Activated gamma-delta T cell treated with anti-CD3 and anti-CD28 coated beads, Interleukin-2, amount 50 U/mL, for 16 hours (primary cell): ENCODE measurements around the gene CCDC102A.

Experiments used
- DNase-seq: peaks from one replicate; pipeline ENCODE4 v3.0.0-alpha.2; 2020; ENCODE audit warnings: low read depth

The CCDC102A gene

DNA sequence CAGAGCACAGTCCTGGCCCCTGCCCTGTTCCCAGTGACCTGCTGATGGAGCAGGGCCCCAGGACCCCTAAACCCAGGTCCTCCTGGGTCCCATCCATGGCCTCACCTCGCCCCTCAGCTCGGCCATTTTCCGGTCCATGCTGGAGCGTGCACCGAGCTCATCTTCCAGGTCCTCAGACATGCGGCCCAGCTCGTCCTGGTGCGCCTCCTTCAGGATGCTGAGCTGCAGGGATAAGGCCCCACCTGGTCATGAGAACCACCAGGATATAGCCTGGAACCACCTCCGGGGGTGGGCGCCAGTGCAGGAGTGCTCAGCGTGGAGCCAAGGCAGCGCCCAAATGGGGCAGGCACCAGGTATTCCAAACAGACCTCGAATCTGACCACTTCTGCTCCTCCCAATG lies 17.9 kb downstream of the CCDC102A start:
- DNase-seq, result no peak

DNA sequence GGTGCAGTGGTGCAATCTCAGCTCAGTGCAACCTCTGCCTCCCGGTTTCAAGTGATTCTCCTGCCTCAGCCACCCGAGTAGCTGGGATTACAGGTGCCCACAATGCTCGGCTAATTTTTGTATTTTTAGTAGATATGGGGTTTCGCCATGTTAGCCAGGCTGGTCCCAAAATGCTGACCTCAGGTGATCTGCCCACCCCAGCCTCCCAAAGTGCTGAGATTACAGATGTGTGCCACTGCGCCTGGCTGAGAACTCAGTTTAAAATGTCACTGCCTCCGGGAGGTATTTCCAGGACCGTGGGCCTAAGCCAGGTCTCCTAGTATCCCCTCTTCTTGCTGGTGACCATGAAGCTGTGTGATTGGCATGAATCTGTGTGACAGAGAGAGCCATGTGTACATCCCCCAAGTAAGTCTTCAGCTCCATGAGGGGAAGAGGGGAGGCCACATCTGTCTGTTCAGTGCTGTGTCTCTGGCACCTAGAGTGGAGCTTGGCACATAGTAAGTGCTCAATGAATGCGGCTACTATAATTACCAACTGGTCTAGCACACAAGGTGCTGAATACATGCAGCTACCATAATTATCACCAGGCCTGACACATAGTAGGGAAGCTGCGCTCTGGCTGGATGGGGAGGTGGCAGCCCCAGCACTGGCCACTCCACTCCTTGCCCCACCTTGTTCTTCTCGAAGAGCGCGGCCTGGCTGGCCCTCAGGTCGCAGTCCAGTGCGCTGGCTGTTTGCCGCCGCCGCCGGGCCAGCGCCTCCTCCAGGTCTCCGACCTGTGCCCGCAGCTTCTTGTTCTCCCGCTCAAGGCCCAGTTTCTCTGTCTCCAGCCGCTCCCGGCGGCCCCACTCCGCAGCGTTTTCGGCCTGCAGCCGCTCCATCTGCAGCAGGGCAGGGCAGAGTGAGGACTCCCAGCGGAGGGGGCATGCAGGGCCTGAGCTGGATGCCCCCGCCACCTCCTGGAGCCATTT lies 18.7 kb downstream of the CCDC102A start:
- no peak for DNase-seq

DNA sequence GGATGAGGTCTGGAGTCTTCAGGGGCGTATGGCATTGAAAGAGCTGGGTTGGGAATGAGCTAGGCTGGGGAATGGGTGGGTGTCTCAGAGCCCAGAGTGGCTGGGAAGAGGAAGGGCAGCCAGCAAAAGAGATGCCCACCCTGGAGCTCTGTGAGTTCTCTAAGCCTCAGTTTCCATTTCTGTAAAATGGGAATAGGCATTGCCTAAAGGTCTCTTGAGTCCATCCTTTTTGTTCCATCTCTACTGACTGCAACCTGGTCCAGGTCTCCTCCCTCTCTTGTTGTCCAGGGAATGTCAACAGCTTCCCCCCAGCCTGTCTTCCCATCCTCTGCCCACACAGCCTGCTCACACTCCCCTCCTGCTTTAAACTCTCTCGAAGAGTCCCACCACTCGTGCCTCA lies 19.6 kb downstream of the CCDC102A start:
- no peak for DNase-seq

DNA sequence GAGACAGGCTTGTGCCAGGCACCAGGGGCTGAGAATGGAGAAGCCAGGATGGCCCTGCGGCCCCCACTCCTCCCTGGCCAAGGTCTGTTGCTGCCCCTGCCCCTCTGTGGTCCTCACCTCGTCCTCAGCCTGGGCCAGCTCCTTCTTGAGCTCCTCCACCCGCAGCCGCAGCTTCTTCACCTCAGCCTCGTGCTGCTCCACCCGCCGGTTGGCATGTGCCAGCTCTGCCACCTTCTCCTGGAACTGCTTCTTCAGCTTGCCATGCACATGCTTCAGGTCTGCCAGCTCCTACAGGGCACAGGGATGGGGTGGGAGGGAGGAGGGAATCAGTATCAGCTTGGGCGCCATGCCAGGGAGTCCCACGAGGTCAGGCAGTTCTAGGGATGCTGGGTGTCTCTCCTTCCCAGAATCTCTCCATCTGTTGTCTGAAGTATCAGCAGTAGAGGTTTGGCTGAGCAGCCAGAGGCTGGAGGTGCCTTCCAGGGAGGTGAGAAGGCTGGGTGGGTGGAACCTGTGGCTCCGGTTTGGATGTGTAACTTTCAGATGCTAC lies 20.1 kb downstream of the CCDC102A start:
- DNase-seq, result no peak

DNA sequence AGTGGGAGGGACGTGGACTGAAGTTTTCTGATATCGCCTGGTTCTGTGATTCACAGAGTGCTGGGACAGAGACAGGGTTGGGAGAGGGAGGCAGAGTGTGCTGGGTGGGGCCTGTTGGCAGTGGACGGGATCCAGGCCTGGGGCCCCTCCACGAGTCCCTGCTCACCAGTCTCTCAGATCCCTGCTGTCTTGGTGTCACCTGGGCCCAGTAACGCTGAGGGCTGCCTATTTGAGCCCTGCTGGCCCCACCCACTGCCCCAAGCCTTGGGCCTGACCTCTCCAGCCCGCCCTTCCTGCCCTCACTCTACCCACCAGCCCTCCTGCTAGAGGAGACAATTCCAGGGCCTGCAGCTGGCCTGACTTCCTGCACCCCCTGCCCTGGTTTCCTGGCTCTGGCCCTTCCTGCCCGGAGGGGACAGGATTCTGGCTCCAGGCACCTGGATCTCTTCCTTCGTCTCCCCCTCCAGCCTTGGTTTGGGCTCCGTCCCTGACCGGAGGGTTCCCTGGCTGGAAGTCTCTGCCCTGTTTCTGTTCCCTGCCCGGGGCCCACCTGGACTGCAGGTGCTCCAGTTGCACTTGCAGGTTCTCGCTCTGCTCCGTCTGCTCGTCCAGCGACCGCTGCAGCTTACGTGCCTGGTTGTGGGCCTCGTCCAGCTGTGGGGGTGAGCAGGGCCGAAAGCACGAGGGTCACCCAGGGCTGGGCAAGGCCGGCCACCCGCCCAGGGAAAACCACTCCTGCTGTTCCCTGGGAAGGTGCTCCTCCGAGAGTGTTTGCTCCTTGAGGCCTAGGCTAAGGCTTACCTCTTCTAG lies 21.4 kb downstream of the CCDC102A start:
- DNase-seq, result no peak

DNA sequence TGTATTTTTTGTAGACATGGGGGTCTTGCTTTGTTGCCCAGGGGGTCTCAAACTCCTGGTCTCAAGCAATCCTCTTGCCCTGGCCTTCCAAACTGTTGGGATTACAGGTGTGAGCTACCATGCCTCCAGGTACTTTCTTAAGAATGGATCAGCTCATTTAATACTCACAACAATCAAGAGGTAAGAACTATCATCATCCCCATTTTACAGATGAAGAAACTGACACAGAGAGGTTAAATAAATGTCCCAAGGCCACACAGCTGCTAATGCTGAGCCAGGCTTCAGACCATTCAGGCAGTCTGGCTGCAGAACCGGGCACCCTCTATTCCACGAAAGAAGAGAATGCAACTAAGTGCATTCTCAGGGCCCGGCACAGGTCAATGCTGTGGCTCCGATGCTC lies 22.0 kb downstream of the CCDC102A start:
- no peak for DNase-seq

DNA sequence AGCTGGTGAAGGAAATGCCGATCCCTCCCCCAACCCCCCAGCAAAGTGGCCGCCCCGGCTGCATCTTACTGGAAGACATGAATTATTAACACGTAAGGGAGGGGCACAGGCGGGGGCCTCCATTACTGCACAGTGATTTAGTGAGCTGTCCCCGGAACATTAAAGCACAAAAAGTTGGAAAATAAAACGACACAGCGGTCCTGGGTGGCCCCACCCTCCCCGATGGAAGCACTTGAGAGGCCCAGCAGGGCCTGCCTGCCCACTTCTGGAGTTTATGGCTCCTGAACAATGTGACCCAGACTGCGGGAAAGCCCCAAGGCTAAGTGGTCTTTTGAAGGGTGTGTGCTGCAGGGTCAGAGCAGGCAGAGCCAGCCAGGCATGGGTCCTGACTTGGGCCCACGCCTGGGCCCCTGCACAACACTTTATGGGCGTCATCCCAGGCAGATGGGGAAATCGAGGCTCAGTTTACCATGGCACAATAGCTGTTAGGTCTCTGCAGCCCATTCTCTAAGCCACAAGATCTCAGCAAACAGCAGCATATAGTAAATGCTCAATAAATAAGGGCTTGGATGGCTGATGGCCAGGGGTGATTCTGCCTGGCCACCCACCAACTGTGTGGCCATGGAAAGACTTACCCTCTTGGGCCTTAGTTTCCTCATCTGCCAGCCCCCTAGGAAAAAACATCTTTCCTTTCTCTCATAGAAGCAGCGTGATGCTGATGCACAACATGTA lies 22.8 kb downstream of the CCDC102A start:
- DNase-seq, result no peak

DNA sequence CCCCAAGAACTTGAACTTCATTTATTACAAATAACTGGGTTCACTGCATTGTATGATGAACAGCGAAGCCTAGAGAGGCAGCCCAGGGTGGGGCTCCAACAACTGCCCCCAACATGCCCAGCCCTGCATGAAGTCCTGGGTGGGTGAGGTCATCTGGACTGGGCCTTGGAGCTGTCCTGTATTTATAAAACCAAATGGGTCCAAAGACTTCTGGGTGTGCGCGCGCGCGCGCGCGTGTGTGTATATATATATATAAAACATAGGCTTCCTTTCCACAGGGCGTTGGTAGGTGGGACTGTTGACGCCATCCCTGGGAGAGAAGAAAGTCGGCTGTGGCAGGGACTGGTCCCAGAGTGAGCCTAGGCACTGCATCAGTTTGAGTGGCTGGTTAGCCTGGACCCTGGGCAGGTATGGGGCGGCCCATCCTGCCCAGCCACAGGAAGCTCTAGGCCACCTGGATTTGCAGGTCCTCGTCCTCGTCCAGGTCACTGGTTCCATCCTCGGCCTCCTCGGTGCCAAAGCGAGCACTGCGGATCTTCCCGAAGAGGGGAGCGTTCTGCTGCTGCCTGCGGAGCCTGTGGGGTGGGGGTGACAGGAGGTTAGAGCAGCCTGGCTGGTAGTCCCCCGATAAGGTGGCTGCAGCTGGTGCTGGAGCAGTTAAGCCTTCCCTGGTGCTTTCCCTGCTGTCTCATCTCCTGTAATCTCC lies 23.9 kb downstream of the CCDC102A start:
- no peak for DNase-seq

DNA sequence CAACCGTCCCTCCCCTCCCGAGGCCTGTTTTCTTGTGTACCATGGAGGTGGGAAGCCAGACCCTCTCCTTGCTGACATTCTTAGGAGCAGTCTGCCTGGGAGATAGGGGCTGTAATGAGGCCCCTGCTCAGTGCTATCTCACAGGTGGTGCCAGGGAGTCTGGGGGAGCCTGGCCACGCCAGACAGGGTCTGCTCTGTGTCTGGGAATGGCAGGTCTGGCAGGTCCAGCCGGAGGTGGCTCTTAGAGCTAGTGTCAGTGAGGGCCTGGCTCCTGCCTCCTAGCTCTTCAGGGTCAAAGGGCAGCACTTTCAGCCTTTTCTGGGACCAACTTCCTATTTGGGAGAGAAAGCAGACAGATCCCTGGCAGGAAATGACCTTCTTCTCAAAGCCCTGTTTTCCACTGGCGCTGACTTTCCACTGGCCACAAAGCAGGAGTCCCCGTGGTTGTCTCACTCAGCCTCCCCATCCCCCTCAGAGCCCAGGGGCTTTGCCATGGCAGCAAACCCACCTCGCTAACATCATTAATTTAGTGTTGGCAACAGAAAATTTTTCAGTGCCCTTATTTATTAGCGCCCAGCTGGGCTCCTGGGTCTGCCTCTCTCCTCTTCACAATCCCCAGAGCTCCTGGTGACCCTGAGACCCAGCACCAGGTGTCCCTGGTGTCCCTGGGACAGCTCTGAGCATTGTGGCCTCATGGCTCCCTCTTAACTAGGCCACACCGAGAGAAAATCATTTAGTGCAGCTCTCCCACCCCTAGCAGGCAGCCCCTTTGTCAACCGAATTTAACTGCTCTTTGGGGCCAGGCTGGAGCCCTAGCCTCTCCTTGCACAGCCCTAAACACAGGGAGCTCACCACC lies 26.1 kb downstream of the CCDC102A start:
- DNase-seq, result no peak

DNA sequence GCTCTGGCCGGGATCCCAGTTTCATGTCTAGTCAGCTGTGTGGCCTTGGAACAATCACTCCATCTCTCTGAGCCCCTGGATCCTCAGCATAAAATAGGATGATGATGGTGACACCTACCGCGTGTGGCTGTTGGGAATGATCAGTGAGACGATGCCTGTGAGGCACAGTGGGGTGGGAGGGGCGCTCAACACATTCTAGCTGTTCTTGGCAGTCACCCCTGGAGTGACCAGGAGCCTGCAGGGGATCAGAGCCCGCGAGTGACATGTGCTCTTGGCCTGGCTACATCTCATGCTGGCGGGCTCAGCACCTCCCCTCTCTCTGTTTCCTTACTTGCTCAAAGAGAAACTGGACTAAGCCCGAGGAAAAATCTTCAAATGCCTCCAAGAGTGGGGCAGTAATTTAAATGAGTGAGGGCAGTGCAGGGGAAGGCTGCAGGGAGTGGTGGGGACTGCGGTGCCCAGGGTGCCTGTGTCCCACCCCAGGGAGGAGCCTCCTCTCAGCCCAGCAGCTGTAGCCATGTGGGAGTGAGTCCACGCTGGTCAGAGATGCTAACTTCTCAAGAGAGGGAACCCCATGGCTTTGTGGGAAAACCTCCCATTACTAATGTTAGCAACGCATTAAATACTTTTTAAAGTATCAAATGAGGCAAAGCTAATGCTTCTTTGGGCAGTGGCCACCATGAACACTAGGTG lies 27.0 kb downstream of the CCDC102A start:
- no peak for DNase-seq

DNA sequence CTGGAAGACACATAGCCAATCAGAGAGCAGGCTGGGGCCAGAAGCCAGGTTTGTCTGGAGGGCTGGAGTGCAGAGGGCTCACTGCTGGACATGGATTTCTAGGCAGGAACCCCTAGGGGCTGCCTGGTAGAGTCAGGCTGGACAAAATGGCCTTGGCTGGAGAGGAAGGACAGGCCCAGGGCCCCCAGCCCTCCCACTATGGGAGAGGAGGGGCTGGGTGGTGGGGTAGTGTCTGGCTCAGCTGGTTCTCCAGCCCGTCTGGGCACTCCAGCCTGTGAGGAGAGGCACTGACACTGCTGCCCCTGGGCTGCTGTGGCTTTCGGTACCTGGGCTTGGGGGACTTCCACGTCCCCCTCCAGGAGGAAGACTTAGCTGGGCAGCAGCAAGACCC lies 28.3 kb downstream of the CCDC102A start:
- no peak for DNase-seq

DNA sequence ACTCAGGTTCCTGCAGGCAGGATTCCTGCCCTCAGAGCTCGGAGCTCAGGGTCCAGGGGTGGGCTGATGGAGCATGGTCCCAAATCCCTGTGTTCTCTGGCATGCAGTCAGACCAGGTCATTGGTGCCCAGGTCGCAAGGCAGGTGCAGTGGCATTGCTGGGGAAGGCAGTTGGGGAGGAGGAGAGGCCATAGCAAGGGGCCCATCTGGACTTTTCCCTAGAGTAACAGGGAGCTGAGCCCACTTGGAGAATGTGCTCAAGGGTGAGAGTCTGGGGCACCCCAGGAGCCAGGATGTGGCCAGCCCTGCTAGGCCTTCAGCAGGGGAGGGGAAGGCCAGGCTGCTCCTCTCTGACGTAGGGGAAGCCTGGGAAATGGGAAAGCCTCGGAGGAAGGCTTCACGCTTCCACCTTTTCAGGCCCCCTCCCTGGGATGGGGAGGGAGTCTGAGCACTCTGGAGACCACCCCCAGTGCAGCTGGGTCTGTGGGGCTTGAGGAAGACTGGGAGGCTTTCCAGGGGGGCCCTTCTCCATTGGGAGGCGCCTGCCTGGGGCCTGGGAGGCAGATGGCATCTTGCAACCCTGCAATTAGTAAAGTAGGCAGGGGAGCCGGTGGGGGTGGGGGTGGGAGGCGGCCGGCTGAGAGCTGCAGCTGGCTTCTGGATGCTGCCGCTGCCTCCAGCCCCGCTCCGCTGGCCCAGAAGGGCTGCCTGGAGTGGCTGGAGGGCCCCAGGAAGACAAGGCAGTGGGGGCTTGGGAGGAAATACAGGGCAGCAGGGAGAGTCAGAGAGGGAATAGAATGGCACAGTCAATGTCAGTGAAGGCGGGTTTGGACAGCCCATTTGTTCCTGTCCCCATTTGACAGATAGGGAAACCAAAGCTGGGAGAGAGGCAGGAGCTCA lies 29.0 kb downstream of the CCDC102A start:
- no peak for DNase-seq

DNA sequence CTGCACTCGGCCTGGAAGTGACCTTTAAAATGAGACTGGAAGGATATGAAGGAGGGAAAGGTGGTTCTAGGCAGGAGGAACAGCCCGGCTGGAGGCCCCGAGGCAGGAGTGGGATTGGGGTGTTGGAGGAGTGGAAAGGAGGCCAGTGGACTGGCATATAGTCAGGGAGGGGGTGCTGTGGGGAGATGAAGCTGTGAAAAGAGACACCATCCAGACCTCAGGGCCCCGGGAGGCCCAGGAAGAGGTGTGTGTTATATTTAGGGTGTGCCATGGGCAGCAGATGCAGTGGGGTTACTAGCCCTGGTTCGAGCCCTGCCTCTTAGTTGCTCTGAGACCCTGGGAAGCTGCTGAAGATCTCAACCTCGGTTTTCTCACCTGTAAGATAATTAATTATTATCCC lies 31.2 kb downstream of the CCDC102A start:
- no peak for DNase-seq

DNA sequence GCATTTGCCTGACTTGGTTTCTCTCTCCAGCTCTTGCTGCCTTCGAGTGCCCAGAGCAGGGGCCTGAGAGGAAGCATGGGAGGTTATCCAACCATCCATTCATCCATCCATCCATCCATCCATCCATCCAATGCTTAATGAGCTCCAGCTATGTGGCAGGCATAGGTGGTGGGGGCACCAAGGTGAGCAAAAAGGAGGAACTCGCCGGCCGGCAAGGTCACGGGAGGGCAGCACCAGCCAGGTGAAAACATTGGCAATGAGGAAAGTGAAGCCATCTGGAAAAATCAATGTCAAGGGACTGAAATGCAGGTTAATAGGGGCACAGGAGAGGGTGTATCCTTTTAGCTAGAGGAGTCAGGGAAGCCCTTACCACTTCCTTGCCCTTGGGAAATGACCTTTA lies 31.9 kb downstream of the CCDC102A start:
- DNase-seq, result no peak

DNA sequence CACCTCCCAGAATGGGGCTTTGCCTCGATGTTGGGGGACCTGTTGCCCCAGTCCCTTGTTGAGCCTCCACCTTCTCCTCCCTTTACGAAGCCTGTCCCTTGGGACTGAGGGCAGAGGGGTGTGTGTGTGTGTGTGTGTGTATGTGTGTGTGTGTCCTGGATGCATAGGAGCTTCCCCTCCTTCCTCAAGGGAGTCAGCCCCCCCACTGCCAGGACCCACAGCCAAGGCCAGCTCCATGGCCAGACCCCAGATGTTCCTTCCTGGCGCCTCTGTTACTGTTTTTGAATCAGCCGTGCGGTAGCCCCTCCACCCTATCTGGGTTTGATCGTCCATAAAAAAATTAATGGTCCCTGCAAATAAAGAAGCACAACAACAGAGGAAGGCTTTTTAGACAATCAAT lies 32.4 kb downstream of the CCDC102A start:
- DNase-seq, result no peak

DNA sequence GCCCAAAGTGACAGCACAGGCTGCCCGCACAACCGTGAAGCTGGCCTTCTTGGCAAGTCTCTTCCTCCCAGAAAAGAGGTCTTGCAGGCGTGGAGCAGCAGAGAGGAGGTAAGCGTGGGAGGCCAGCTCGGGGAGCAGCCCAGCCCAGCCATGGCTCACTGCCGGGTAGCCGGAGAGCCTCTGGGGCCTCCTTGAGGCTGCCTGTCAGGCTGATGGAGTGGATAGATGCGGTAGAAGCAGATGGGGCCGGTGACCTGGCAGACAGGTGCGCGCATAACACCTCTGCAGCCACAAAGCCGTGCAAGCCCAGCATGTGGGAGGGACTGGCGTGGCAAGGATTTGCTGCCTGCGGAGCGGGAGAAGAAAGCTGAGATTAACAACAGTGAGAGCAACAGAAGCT lies 33.0 kb downstream of the CCDC102A start:
- DNase-seq, result no peak

DNA sequence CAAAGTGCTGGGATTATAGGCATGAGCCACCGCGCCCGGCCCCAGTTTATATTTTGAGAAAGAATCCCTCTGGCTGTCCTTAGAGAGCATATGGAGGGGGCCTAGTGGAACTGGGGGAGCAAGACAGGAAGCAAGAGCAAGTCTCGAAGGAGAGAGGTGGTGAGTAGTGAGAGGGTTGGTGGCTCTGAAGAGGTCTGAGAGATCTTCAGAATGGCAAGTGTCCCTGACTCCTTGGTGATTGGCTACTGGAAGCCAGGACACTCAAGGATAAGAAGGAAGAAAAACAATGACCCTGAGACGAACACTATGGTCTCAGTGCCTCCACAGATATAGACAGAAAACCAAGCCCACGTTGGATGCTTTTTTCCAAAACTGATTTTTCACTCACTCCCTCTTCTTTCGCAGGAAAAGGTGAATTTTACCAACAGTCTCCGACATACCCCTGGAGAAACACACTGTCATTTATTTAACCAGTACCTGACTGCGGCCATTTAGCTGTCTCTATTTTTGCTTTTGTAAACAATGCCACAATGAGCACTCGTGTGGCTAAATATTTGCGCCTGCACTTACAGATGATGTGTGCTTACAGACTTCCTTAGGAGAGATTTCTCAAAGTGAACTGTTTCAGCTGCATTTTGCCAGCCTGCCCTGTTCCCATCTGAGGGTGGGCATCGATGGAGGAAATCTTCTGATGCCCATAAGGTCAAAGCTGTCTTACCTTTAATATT lies 34.2 kb downstream of the CCDC102A start:
- no peak for DNase-seq

DNA sequence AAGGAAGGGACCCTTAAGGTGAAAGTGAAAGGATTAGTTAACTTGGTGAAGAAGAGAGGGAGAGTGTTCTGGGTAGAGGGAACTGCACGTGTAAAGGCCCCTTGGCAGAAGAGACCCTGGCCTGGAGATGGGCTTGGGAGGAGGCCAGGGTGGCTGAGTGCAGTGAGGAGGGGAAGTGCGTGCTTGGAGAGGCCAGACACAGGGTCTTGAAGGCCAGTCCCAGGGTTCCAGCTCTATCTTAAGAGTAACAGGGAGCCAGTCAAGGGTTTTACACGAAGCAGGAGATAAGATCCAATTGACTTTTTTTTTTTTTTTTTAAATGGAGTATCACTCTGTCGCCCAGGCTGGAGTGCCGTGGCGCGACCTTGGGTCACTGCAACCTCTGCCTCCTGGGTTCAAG lies 34.9 kb downstream of the CCDC102A start:
- DNase-seq, result no peak
